Esophagus squamous epithelium (tissue), 4 donors: ENCODE data around the gene HNRNPL.

Experiments
- POLR2A ChIP-seq, 4 donors: fragments of 450-650 bp; IDR thresholded peaks; one replicate each; pipeline ENCODE4 v1.6.1; 2017; ENCODE audit warnings: antibody characterized with exemption in 4 of 4, mild to moderate bottlenecking in 4 of 4, moderate library complexity in 3 of 4
- TF ChIP-seq, protein P1 (sequence below), 6 experiments: fragments of 450-650 bp in 4 of 6; fragments of 200-600 bp in 2 of 6; sonication (generic) in 2 of 6; IDR thresholded peaks; one replicate each; pipeline ENCODE4 v1.5.1; 2016 to 2019; ENCODE audit warnings: antibody characterized with exemption in 6 of 6, mild to moderate bottlenecking in 4 of 6, moderate library complexity in 4 of 6

DNA sequence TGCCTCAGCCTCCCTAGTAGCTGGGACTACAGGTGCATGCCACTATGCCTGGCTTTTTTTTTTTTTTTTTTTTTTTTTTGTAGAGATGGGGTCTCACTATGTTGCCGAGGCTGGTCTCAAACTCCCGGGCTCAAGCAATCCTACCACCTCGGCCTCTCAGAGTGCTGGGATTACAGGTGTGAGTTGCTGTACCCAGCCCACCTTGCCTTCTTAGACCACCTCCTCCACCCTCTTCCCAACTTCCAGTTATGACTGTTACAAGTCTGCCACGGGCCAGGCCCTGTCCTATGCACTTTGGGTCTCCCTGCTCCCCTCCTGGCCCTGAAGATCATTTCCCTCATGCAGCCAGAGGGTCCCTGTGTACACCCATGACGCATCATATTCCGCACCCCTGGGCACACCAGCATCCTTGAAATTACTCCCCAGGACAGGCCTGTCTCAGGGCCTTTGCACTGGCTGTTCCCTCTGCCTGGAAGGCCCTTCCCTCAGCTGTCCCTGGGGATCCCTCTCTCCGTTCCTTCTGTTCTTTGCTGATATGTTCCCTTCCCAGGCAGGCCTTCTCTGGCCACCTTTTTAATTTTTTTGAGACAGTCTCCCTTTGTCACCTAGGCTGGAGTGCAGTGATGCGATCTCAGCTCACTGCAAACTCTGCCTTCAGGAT lies 40.1 kb downstream of the HNRNPL start:
- TF ChIP-seq, protein P1, sequence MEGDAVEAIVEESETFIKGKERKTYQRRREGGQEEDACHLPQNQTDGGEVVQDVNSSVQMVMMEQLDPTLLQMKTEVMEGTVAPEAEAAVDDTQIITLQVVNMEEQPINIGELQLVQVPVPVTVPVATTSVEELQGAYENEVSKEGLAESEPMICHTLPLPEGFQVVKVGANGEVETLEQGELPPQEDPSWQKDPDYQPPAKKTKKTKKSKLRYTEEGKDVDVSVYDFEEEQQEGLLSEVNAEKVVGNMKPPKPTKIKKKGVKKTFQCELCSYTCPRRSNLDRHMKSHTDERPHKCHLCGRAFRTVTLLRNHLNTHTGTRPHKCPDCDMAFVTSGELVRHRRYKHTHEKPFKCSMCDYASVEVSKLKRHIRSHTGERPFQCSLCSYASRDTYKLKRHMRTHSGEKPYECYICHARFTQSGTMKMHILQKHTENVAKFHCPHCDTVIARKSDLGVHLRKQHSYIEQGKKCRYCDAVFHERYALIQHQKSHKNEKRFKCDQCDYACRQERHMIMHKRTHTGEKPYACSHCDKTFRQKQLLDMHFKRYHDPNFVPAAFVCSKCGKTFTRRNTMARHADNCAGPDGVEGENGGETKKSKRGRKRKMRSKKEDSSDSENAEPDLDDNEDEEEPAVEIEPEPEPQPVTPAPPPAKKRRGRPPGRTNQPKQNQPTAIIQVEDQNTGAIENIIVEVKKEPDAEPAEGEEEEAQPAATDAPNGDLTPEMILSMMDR (IDR thresholded peaks at IDR 0.05), result no peak
- no peak for TF ChIP-seq POLR2A (IDR thresholded peaks at IDR 0.05)
